AG04450 (cell line): ENCODE measurements around the gene HAVCR2. TPM values are rescaled to one million over a fixed set of nuclear protein-coding genes. Genes with fewer than 3 reads are reported as not detected.

Experiments
- CTCF ChIA-PET: fragments of 300-600, 350-600 bp; formaldehyde crosslinking; extraction: SDS; loops from one replicate; lab custom pipeline; 2022; ENCODE audit warnings: antibody characterized with exemption, inconsistent platforms; lab: Charles Lee
- POLR2A ChIA-PET: fragments of 350-600 bp; formaldehyde crosslinking; extraction: SDS; loops from one replicate; lab custom pipeline; 2021; ENCODE audit warnings: antibody characterized with exemption, inconsistent platforms; lab: Yijun Ruan, JAX
- DNase-seq: peaks from one replicate; pipeline ENCODE4 v3.0.0-alpha.2; 2011; ENCODE audit warnings: low read depth, low spot score
- H3K27ac ChIP-seq: one replicate; pipeline ENCODE4 v1.5.1; 2012; ENCODE audit warnings: low read depth, low read length, control low read depth
- H3K27me3 ChIP-seq: one replicate; pipeline ENCODE4 v1.6.0; 2012; ENCODE audit warnings: low read length; ENCODE audit not compliant: control insufficient read depth, insufficient read depth
- H3K4me3 ChIP-seq: 2 replicates; pipeline ENCODE4 v1.5.1; 2011; ENCODE audit warnings: mild to moderate bottlenecking, low read depth, low read length, control low read depth
- H3K9me3 ChIP-seq: 2 replicates; pipeline ENCODE4 v1.5.1; 2012; ENCODE audit warnings: low read length; ENCODE audit not compliant: control insufficient read depth, insufficient read depth
- polyA minus RNA-seq: library from RNA; depleted of rRNA, polyadenylated mRNA; stranded (reverse); fragments of >200 nt; gene quantifications from 2 replicates; pipeline ENCODE4 v1.2.3, GENCODE V29; 2011; rRNA and poly(A)+ RNA removed
- polyA plus RNA-seq: library from polyadenylated mRNA; depleted of rRNA; stranded (reverse); fragments of >200 nt; gene quantifications from 2 replicates; pipeline ENCODE4 v1.2.3, GENCODE V29; 2011; rRNA removed
- TF ChIP-seq, protein P1 (sequence below): IDR thresholded peaks from 2 replicates; pipeline ENCODE4 v1.5.1; 2011; ENCODE audit warnings: low read depth, low read length, control low read depth, inconsistent platforms

HAVCR2 gene
- polyA plus RNA-seq = not detected in 2 replicates
- polyA minus RNA-seq = not detected in 2 replicates

DNA sequence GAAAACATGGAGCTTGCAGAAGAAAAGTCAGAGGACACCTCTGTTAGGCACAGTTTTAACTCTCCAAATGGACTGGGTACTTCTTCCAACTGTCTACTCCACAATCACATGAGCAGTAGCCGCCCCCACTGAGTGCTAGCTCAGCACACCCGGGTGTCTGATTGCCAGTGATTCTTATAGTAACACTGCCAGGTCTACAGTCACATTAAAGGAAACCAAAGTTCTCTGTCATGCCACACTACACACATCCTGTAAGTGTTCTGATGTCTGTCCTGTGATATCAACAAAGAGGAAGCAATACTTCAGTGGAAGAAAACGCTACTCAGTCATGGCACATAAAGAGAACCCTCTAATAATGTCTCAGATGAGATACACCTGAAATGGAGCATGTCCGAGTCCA lies at the start of gene HAVCR2:
Gene HAVCR2 (minus strand): TSS at position 69 of the 400 bp plus-strand sequence. CDS start 61 bp downstream, at position 8.
- Histone ChIP-seq H3K4me3 (no peak within 1 kb of the TSS), H3K27ac (no peak within 1 kb of the TSS), H3K9me3 (no peaks in the 10 kb centered on the region), H3K27me3 (no peaks in the 10 kb centered on the region)
- POLR2A ChIA-PET = no interaction called here
- DNase-seq = no peak
- CTCF ChIA-PET = interaction anchor here (0.6 kb wide), 1 partner anchor 294 kb away, joined by 4 read pairs; no protein-coding TSS in a partner anchor
- TF ChIP-seq, protein P1, sequence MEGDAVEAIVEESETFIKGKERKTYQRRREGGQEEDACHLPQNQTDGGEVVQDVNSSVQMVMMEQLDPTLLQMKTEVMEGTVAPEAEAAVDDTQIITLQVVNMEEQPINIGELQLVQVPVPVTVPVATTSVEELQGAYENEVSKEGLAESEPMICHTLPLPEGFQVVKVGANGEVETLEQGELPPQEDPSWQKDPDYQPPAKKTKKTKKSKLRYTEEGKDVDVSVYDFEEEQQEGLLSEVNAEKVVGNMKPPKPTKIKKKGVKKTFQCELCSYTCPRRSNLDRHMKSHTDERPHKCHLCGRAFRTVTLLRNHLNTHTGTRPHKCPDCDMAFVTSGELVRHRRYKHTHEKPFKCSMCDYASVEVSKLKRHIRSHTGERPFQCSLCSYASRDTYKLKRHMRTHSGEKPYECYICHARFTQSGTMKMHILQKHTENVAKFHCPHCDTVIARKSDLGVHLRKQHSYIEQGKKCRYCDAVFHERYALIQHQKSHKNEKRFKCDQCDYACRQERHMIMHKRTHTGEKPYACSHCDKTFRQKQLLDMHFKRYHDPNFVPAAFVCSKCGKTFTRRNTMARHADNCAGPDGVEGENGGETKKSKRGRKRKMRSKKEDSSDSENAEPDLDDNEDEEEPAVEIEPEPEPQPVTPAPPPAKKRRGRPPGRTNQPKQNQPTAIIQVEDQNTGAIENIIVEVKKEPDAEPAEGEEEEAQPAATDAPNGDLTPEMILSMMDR = no peak

DNA sequence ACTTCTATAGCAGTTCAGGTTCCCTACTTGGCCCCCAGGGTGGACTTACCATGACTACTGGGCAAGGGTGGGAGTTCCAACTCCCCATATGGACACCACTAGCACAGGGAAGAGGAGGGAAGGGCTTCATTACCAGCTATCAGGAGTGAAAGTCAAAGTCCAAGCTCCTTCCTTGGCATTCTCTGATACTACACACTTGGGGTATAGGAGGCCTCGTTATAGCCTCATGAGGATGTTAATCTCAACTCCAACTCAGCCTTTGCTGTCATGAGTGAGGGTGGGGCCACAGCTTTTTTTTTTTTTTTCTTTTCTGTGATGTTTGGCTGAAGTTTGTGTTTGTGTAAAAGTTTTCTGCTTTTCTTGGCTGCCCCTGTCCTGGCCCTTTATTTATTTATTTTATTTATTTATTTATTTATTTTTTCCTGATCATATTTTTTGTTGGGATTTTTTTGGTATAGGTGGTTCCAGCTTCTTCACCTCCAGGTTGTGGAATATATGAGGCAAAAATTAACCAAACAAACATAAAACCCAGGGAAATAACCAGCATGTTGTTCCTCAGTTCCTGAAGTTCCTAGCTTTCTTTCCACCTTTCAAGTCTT lies 48.5 kb upstream of the HAVCR2 start:
- no peaks in the 10 kb centered on the region for H3K27me3 ChIP-seq
- DNase-seq = no peak
- no peaks in the 10 kb centered on the region for H3K9me3 ChIP-seq
- TF ChIP-seq, protein P1 = no peak
- no peak overlapping the region for H3K4me3 ChIP-seq
- ChIA-PET POLR2A (no interaction called here), CTCF (interaction anchor here (0.6 to 2.2 kb wide), 3 partner anchors 9 to 1195 kb away, joined by 3 to 16 read pairs (median 3); no protein-coding TSS in a partner anchor)
- no peak overlapping the region for H3K27ac ChIP-seq

DNA sequence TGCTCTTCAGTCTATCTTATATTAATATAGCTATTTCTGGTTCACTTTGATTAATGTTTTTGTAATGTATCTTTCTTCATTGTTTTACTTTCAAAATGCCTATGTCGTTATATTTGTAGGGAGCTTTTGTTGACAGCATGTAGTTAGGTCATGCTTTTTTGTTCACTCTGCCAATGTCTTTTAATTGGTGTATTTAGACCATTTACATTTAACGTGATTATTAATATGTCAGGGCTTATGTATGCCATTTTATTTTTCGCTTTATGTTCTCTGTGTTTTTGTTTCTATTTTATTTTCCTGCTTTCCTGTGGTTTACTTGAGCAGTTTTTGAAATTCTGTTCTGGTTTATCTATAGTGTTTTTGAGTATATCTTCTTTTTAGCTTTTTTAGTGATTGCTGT lies 46.5 kb upstream of the HAVCR2 start:
- DNase-seq = no peak
- POLR2A ChIA-PET = no interaction called here
- Histone ChIP-seq H3K9me3 (no peaks in the 10 kb centered on the region), H3K27me3 (no peaks in the 10 kb centered on the region), H3K27ac (no peak overlapping the region), H3K4me3 (no peak overlapping the region)
- CTCF ChIA-PET = no interaction called here
- TF ChIP-seq, protein P1 = no peak

DNA sequence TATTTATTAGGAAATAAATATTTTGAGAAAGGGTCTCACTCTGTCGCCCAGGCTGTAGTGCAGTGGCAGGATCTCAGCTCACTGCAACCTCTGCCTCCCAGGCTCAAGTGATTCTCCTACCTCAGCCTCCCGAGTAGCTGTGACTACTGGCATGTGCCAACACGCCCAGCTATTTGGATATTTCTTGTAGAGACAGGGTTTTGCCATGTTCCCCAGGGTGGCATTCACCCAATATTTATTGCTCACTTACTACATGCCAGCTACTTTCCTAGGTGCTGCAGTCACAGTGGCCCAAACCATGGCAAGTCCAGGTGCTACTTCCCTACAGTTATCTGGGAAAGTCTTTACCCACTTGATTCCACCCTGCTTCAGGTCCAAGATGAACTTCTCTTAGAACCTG lies 42.2 kb upstream of the HAVCR2 start:
- no peak overlapping the region for H3K4me3 ChIP-seq
- H3K27me3 ChIP-seq = no peaks in the 10 kb centered on the region
- ChIA-PET POLR2A (no interaction called here), CTCF (no interaction called here)
- no peak for DNase-seq
- TF ChIP-seq, protein P1 = no peak
- H3K9me3 ChIP-seq = no peaks in the 10 kb centered on the region
- no peak overlapping the region for H3K27ac ChIP-seq
